ENCODE measurements around the gene PDK1. TPM values are rescaled to one million over a fixed set of nuclear protein-coding genes. Genes with fewer than 3 reads are reported as not detected.
"Not testable (repeated sequence)": the region's sequence is repeated elsewhere in the genome, so short reads cannot be mapped to it uniquely, and the experiment has no call there.

PDK1 gene
- total RNA-seq, 1 donor from 2014 or later, result 44.9 TPM

DNA sequence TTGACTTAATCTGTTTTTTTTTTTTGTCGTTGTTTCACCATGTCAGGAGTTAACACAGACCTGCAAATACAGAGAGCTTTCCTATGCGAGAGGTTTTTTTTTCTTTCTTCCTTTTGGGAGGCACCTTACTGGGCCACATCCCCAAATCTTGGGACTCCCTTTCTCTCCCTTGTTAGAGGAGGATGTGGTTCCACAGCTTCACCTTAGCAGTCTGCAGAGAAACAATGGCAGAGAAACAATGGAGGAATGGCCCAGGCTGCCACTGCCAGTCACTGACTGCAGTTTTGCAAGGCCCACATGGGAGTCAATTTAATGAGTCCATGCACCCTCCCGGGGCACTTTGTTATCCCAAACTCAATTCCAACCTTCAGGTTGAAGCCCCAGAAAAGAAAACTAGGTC is 20.8 kb upstream of the PDK1 start:
- DNase-seq (ENCODE audit: low spot score), result no peak
- H3K9me3 Mint-ChIP-seq, result peaks cover 58% of the 10 kb centered on the region
- peaks cover 58% of the 10 kb centered on the region for H3K36me3 Mint-ChIP-seq (ENCODE audit: low read depth)
- intact Hi-C loops (cut with micrococcal nuclease), result no loop called here
- no peak overlapping the region for H3K4me3 Mint-ChIP-seq (ENCODE audit: low read depth)
- H3K27ac Mint-ChIP-seq, result no peak overlapping the region
- H3K4me1 Mint-ChIP-seq (ENCODE audit: low read depth), result no peaks in the 10 kb centered on the region
- H3K27me3 Mint-ChIP-seq (ENCODE audit: low read depth), result no peaks in the 10 kb centered on the region

DNA sequence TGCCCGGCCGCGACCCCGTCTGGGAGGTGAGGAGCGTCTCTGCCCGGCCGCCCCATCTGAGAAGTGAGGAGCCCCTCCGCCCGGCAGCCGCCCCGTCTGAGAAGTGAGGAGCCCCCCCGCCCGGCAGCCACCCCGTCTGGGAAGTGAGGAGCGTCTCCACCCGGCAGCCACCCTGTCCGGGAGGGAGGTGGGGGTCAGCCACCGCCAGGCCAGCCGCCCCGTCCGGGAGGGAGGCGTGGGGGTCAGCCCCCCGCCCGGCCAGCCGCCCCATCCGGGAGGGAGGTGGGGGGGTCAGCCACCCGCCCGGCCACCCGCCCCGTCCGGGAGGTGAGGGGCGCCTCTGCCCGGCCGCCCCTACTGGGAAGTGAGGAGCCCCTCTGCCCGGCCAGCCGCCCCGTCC is 18.0 kb upstream of the PDK1 start:
- Mint-ChIP-seq H3K36me3 (ENCODE audit: low read depth) (peaks cover 51% of the 10 kb centered on the region), H3K9me3 (peaks cover 62% of the 10 kb centered on the region)
- H3K4me3 Mint-ChIP-seq (ENCODE audit: low read depth); H3K27me3 Mint-ChIP-seq (ENCODE audit: low read depth); H3K27ac Mint-ChIP-seq; H3K4me1 Mint-ChIP-seq (ENCODE audit: low read depth); DNase-seq (ENCODE audit: low spot score); intact Hi-C loops (cut with micrococcal nuclease): not testable (repeated sequence)

DNA sequence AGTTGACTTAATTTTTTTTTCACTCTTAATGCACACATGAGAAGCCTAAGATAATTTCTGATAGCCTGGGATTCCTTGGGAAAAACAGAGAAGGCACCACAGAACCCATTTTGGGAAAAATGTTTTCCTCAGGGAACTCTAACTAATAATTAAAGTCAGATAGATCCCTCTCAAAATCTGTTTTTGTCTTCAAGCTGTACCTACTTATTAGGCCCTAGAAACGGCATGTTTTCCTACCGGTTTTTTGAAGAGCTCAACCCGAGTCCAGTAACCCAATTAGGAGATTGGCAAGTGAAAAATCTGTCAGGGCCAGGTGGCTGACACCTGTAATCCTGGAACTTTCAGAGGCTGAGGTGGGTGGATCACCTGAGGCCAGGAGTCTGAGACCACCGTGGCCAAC is 16.1 kb upstream of the PDK1 start:
- H3K4me1 Mint-ChIP-seq (ENCODE audit: low read depth), result no peaks in the 10 kb centered on the region
- no peak overlapping the region for H3K27ac Mint-ChIP-seq
- intact Hi-C loops (cut with micrococcal nuclease), result no loop called here
- H3K27me3 Mint-ChIP-seq (ENCODE audit: low read depth), result no peaks in the 10 kb centered on the region
- no peak for DNase-seq (ENCODE audit: low spot score)
- peaks cover 52% of the 10 kb centered on the region for H3K36me3 Mint-ChIP-seq (ENCODE audit: low read depth)
- H3K4me3 Mint-ChIP-seq (ENCODE audit: low read depth), result no peak overlapping the region
- peaks cover 62% of the 10 kb centered on the region for H3K9me3 Mint-ChIP-seq

DNA sequence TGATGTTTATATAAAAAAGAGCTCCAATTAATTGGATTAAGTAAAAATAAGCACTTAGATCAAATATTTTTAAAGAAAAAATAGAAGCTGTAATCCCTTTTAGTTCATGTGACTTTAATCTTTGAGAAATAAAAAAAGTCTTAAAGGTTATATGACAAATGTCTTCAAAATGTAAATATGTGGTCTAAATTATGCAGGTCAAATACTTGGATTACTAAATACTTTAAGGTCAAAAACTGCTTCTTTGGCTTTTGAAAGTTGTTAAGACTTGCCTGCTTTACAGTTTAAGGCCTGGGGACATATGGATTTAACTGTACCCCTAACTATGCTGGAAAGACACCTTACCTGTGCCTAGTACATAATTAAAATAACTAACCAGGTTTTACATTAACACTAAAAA is 15.5 kb upstream of the PDK1 start:
- DNase-seq (ENCODE audit: low spot score), result no peak
- Mint-ChIP-seq H3K27ac (no peak overlapping the region), H3K27me3 (ENCODE audit: low read depth) (no peaks in the 10 kb centered on the region), H3K9me3 (peaks cover 60% of the 10 kb centered on the region), H3K36me3 (ENCODE audit: low read depth) (peaks cover 49% of the 10 kb centered on the region), H3K4me1 (ENCODE audit: low read depth) (no peaks in the 10 kb centered on the region), H3K4me3 (ENCODE audit: low read depth) (no peak overlapping the region)
- intact Hi-C loops (cut with micrococcal nuclease), result no loop called here

DNA sequence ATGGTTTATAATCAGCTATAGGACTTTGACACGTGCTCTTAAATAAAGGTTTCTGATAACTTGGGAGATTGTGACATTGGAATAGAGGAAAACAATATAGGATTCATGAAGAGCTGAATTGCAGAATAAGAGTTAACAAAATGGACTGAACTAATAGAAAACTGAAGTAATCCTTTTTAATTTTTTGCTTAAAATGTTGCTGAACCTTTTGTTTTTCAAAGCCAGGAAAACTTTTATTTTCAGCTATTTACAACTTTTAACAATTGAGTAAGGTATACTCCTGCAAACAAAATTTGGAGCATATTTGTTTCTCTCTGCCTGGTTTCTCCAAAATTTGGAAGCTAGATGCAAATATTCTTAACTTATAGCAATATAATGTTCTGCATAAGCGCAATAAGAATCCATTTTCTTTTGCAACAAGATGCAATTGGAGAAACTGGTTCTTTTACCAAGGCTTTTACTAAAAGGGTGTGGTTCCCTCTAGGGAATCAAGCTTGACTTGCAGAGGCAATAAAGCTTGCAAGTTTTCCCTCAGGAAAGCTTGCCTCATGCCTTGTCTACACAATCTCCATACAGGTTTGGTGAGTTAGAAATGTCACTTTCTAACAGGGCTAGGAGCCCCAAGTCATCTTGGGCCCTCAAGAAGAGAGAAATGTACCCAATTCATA is 10.3 kb upstream of the PDK1 start:
- Mint-ChIP-seq H3K4me3 (ENCODE audit: low read depth) (no peak overlapping the region), H3K4me1 (ENCODE audit: low read depth) (peaks cover 12% of the 10 kb centered on the region), H3K27me3 (ENCODE audit: low read depth) (no peaks in the 10 kb centered on the region), H3K36me3 (ENCODE audit: low read depth) (peaks cover 63% of the 10 kb centered on the region), H3K27ac (no peak overlapping the region), H3K9me3 (peaks cover 62% of the 10 kb centered on the region)
- DNase-seq (ENCODE audit: low spot score), result no peak
- intact Hi-C loops (cut with micrococcal nuclease), result no loop called here

DNA sequence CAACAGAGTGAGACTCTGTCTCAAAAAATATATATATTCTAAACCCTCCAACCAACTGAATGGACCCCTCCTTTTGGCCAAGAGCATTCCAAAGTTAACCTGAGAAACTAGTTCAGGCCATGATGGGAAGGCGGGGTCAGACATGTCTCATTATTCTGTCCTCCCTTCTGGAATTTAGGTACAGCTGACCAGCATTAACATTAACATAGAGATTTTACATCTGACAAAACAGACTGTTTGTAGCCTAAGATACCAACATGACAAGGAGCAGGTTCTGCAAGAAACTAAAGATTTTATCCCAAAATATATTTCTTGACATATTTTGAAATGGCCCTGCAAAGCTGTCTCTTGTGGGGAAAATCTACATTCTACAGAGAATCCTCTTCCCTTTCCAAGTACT is 6.8 kb upstream of the PDK1 start:
- Mint-ChIP-seq H3K27me3 (ENCODE audit: low read depth) (peaks cover 3% of the 10 kb centered on the region), H3K27ac (no peak overlapping the region), H3K9me3 (peaks cover 36% of the 10 kb centered on the region), H3K4me1 (ENCODE audit: low read depth) (peaks cover 32% of the 10 kb centered on the region), H3K4me3 (ENCODE audit: low read depth) (no peak overlapping the region), H3K36me3 (ENCODE audit: low read depth) (peaks cover 77% of the 10 kb centered on the region)
- intact Hi-C loops (cut with micrococcal nuclease), result no loop called here
- no peak for DNase-seq (ENCODE audit: low spot score)

DNA sequence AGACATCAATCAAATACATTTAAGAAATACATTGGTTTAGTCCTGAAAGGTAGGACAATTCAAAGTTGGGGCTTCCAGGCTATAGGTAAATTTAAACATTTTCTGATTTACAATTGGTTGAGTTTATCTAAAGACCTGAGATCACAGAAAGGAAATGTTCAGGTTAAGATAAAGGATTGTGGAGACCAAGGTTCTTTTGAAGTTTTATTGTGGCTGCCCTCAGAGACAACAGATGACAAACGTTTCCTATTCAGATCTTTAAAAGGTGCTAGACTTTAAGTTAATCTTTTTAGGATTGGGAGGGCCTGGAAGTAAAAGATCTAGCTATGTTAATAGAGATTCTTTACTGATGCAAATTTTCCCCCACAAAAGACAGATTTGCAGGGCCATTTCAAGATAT is 6.1 kb upstream of the PDK1 start:
- Mint-ChIP-seq H3K4me1 (ENCODE audit: low read depth) (peaks cover 38% of the 10 kb centered on the region), H3K9me3 (peaks cover 32% of the 10 kb centered on the region), H3K36me3 (ENCODE audit: low read depth) (peaks cover 78% of the 10 kb centered on the region)
- H3K27ac Mint-ChIP-seq; H3K4me3 Mint-ChIP-seq (ENCODE audit: low read depth); DNase-seq (ENCODE audit: low spot score); H3K27me3 Mint-ChIP-seq (ENCODE audit: low read depth): not testable (repeated sequence)
- intact Hi-C loops (cut with micrococcal nuclease), result loop anchor here (10.0 kb wide), 2 partner anchors 145 to 1625 kb away; partner anchors contain the start of gene GORASP2

DNA sequence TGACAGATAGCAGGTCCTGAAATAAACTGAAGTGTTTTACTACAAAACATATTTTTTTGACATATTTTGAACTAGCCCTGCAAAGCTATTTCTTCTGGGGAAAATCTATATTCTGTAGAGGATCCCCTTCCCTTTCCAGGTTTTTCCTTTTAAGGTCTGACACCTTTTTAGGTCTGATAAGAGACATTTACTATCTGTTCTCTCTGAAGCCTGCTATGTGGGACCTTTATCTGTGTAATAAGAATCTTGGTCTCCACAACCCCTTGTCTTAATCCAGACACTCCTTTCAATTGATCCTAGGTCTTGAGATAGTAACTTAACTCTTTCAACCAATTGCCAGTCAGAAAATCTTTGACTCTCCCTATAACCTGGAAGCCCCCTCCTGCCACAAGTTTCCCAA is 5.5 kb upstream of the PDK1 start:
- Mint-ChIP-seq H3K27me3 (ENCODE audit: low read depth) (peaks cover 7% of the 10 kb centered on the region), H3K9me3 (peaks cover 28% of the 10 kb centered on the region), H3K4me3 (ENCODE audit: low read depth) (no peak overlapping the region), H3K27ac (no peak overlapping the region), H3K36me3 (ENCODE audit: low read depth) (peaks cover 76% of the 10 kb centered on the region), H3K4me1 (ENCODE audit: low read depth) (peaks cover 42% of the 10 kb centered on the region)
- intact Hi-C loops (cut with micrococcal nuclease), result loop anchor here (10.0 kb wide), 2 partner anchors 144 to 1626 kb away; partner anchors contain the start of gene GORASP2
- DNase-seq (ENCODE audit: low spot score), result no peak

DNA sequence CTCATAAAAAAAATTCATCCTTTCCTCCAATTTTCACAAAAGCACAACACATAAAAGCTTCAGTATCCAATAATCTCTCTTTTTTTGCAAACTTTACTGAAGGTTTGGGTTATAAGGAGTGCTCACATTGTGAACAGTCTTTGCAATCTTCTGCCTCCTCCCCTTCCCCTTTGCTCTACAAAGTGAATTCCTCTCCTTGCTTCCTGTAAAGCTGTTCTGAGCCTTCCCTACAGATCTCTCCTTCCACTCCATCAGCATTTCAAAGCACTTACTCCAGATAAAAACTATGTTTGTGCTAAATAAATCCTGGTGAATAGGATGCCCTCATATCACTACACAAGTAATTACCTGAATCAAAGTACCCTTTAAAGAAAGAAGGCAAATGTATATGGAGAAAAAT is 4.6 kb upstream of the PDK1 start:
- Mint-ChIP-seq H3K36me3 (ENCODE audit: low read depth) (peaks cover 75% of the 10 kb centered on the region), H3K4me1 (ENCODE audit: low read depth) (peaks cover 43% of the 10 kb centered on the region)
- intact Hi-C loops (cut with micrococcal nuclease), result loop anchor here (10.0 kb wide), 2 partner anchors 144 to 1626 kb away; partner anchors contain the start of gene GORASP2

DNA sequence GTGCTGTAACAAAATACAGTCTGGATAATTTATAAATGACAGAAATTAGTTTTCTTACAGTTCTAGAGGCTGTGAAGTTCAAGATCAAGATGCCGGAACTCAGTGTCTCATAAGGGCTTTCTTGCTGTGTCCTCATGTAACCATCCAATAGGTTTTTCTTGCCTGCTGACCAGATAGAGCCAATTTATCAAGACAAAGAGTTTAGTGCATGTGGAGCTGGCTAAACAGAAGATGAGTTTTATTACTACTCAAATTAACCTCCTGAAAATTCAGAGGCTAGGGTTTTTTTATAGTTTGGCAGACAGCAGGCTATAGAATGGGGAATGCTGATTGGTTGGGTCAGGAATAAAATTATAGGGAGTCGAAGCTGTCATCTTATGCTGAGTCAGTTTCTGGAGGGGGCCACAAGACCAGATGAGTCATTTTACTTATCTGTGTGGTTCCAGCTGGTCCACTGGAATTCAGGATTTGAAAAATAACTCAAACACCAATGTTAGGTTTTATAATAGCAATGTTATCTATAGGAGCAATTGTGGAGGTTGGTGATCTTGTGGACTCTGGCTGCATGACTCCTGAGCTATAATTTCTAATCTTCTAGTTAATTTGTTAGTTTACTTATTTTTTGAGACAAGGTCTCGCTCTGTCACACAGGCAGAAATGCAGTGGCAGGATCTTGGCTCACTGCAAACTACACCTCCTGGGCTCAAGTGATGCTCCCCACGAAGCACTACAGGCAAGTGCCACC is 3.2 kb upstream of the PDK1 start:
- peaks cover 16% of the 10 kb centered on the region for H3K9me3 Mint-ChIP-seq
- peaks cover 76% of the 10 kb centered on the region for H3K36me3 Mint-ChIP-seq (ENCODE audit: low read depth)
- H3K27me3 Mint-ChIP-seq (ENCODE audit: low read depth), result peaks cover 7% of the 10 kb centered on the region
- peaks cover 50% of the 10 kb centered on the region for H3K4me1 Mint-ChIP-seq (ENCODE audit: low read depth)
- intact Hi-C loops (cut with micrococcal nuclease), result loop anchor here (10.0 kb wide), 2 partner anchors 142 to 1628 kb away; partner anchors contain the start of gene GORASP2
- H3K4me3 Mint-ChIP-seq (ENCODE audit: low read depth), result no peak overlapping the region
- DNase-seq (ENCODE audit: low spot score), result no peak
- no peak overlapping the region for H3K27ac Mint-ChIP-seq

More for the DNA sequence above, 4.6 kb upstream of the PDK1 start:
- Mint-ChIP-seq H3K27ac (no peak overlapping the region), H3K4me3 (ENCODE audit: low read depth) (no peak overlapping the region), H3K27me3 (ENCODE audit: low read depth) (peaks cover 7% of the 10 kb centered on the region), H3K9me3 (peaks cover 22% of the 10 kb centered on the region)
- no peak for DNase-seq (ENCODE audit: low spot score)

DNA sequence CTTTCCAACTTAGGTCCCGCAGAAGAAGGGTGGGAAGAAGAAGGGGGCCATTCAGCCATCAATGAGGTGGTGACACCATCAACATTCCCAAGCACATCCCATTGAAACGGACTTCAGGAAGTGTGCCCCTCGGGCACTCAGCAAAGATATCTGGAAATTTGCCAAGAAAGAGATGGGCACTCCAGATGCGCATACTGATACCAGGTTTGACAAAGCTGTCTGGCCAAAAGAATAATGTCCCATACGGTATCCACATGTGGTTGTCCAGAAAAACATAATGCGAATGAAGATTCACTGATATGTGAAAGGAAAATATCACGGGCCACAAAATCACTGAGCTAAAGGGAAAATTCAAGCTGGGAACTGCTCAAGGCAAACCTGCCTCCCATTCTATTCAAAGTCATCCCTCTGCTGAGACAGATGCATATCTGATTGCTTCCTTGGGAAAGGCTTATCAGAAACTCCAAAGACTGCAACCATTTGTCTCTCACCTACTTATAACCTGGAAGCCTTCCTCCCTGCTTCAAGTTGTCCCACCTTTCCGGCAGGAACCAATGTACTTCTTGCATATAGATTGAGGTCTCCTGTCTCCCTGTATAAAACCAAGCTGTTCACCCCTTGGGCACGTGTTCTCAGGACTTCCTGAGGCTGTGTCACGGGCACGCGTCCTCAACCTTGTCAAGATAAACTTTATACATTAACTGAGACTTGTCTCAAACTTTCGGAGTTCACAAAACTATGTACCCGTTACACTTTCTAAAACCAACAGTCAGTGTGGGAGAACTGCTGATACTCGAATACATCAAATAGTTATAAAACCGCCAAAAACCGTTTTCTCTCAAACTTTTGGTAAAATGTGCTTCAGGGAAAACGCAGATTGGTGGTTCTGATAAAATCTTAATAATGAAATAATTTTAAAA is 1.3 kb upstream of the PDK1 start:
- Mint-ChIP-seq H3K9me3 (no peaks in the 10 kb centered on the region), H3K36me3 (ENCODE audit: low read depth) (peaks cover 72% of the 10 kb centered on the region), H3K27ac (no peak overlapping the region), H3K4me1 (ENCODE audit: low read depth) (peaks cover 57% of the 10 kb centered on the region), H3K4me3 (ENCODE audit: low read depth) (peak overlapping the region; percentile 58), H3K27me3 (ENCODE audit: low read depth) (peaks cover 7% of the 10 kb centered on the region)
- DNase-seq (ENCODE audit: low spot score), result no peak
- intact Hi-C loops (cut with micrococcal nuclease), result loop anchor here (5.0 to 10.0 kb wide), 4 partner anchors 140 to 1630 kb away; partner anchors contain the start of genes DYNC1I2, GORASP2 and HAT1

DNA sequence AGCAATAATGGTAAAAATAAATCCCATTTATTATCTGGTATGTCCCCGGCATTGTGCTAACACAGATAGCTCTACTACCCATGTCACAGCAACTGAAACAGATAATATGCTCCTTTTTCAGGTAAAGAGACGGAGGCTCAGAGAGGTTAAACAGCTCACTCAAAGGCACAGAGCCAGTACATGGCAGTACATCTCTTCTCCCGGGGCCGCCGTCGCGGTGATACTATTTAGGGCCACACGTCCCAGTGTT is 693 bp upstream of the PDK1 start:
- Mint-ChIP-seq H3K27me3 (ENCODE audit: low read depth) (peaks cover 7% of the 10 kb centered on the region), H3K9me3 (no peaks in the 10 kb centered on the region), H3K4me3 (ENCODE audit: low read depth) (peak overlapping the region; percentile 90), H3K4me1 (ENCODE audit: low read depth) (peaks cover 51% of the 10 kb centered on the region), H3K27ac (peak overlapping the region; percentile 90), H3K36me3 (ENCODE audit: low read depth) (peaks cover 67% of the 10 kb centered on the region)
- intact Hi-C loops (cut with micrococcal nuclease), result loop anchor here (5.0 to 10.0 kb wide), 4 partner anchors 140 to 1630 kb away; partner anchors contain the start of genes DYNC1I2, GORASP2 and HAT1
- no peak for DNase-seq (ENCODE audit: low spot score)
